MCF 10A (cell line): ENCODE measurements around the gene EIF3CL. TPM values are rescaled to one million over a fixed set of nuclear protein-coding genes. Genes with fewer than 3 reads are reported as not detected.
"Not testable (repeated sequence)": the region's sequence is repeated elsewhere in the genome, so short reads cannot be mapped to it uniquely, and the experiment has no call there.

Experiments used
- BruUV-seq: library from RNA; stranded (reverse); fragments of 400-500 nt; replicated peaks from 2 replicates; lab custom pipeline; 2021; lab: Mats Ljungman, UMichigan
- CTCF ChIA-PET: fragments of 300-600 bp; sonication (Branson Sonifier 250); formaldehyde crosslinking; extraction: SDS; loops from one replicate; lab custom pipeline; 2021; ENCODE audit warnings: antibody characterized with exemption, inconsistent platforms; lab: Yijun Ruan, JAX
- POLR2A ChIA-PET: fragments of 300-600, 350-650 bp; sonication (Branson Sonifier 250); formaldehyde crosslinking; extraction: SDS; loops from one replicate; lab custom pipeline; 2020; ENCODE audit warnings: antibody characterized with exemption, inconsistent platforms; lab: Yijun Ruan, JAX
- DNase-seq: peaks from one replicate; pipeline ENCODE4 v3.0.0-alpha.2; 2018; ENCODE audit not compliant: unreplicated experiment
- H3K27ac Mint-ChIP-seq: one replicate; pipeline ENCODE4 v1.8.0; 2022; ENCODE audit warnings: mild to moderate bottlenecking, low read depth, mixed read lengths; ENCODE audit not compliant: unreplicated experiment
- H3K27me3 Mint-ChIP-seq: one replicate; pipeline ENCODE4 v1.8.0; 2022; ENCODE audit warnings: mixed read lengths; ENCODE audit not compliant: insufficient read depth, unreplicated experiment
- H3K36me3 Mint-ChIP-seq: one replicate; pipeline ENCODE4 v1.8.0; 2022; ENCODE audit warnings: mild to moderate bottlenecking, moderate library complexity, mixed read lengths; ENCODE audit not compliant: insufficient read depth, unreplicated experiment
- H3K4me1 Mint-ChIP-seq: one replicate; pipeline ENCODE4 v1.8.0; 2022; ENCODE audit warnings: mixed read lengths; ENCODE audit not compliant: insufficient read depth, unreplicated experiment
- H3K4me3 Mint-ChIP-seq: one replicate; pipeline ENCODE4 v1.8.0; 2022; ENCODE audit warnings: mild to moderate bottlenecking, moderate library complexity, mixed read lengths; ENCODE audit not compliant: unreplicated experiment
- H3K9me3 Mint-ChIP-seq: one replicate; pipeline ENCODE4 v1.8.0; 2022; ENCODE audit warnings: mixed read lengths; ENCODE audit not compliant: unreplicated experiment
- intact Hi-C: fragments of 100-400 bp; cut with micrococcal nuclease; formaldehyde crosslinking; loops from 2 replicates; pipeline ENCODE4 v1.14.1; 2022
- total RNA-seq: library from RNA; stranded (reverse); gene quantifications from 2 replicates; pipeline ENCODE4 v1.2.3, GENCODE V29; 2022

Gene EIF3CL
- total RNA-seq, 1 experiment from 2014 or later: 165 TPM

DNA sequence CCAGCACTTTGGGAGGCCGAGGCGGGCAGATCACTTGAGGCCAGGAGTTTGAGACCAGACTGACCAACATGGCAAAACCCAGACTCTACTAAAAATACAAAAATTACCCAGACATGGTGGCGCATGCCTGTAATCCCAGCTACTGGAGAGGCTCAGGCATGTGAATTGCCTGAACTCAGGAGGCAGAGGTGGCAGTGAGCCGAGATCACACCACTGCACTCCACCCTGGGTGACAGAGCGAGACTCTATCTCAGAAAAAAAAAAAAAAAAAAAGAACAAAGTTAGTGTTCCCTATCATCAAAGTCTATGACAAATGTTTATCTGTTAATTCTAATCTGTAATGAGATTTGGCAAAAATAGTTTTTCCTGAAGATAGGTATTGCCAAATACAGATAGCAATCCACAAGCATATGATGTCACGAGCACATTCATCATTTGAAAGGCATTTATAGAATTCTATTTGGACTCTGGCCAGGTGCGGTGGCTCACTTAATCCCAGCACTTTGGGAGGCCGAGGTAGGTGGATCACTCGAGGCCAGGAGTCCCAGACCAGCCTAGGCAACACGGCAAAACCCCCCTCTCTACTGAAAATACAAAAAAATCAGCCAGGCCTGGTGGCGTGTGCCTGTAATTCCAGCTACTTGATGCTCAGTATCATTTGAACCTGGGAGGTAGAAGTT, 17.6 kb upstream of the EIF3CL start:
- H3K27me3 Mint-ChIP-seq, intact Hi-C loops, DNase-seq, CTCF ChIA-PET, H3K36me3 Mint-ChIP-seq, H3K27ac Mint-ChIP-seq, H3K9me3 Mint-ChIP-seq, BruUV-seq, H3K4me3 Mint-ChIP-seq, POLR2A ChIA-PET, H3K4me1 Mint-ChIP-seq: not testable (repeated sequence)

DNA sequence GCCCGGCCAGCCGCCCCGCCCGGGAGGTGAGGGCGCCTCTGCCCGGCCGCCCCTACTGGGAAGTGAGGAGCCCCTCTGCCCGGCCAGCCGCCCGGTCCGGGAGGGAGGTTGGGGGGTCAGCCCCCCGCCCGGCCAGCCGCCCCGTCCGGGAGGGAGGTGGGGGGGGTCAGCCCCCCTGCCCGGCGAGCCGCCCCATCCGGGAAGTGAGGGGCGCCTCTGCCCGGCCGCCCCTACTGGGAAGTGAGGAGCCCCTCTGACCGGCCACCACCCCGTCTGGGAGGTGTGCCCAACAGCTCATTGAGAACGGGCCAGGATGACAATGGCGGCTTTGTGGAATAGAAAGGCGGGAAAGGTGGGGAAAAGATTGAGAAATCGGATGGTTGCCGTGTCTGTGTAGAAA, 13.4 kb upstream of the EIF3CL start:
- H3K36me3 Mint-ChIP-seq, H3K9me3 Mint-ChIP-seq, H3K4me1 Mint-ChIP-seq, H3K27me3 Mint-ChIP-seq, DNase-seq, BruUV-seq, H3K4me3 Mint-ChIP-seq, POLR2A ChIA-PET, CTCF ChIA-PET, H3K27ac Mint-ChIP-seq, intact Hi-C loops: not testable (repeated sequence)

DNA sequence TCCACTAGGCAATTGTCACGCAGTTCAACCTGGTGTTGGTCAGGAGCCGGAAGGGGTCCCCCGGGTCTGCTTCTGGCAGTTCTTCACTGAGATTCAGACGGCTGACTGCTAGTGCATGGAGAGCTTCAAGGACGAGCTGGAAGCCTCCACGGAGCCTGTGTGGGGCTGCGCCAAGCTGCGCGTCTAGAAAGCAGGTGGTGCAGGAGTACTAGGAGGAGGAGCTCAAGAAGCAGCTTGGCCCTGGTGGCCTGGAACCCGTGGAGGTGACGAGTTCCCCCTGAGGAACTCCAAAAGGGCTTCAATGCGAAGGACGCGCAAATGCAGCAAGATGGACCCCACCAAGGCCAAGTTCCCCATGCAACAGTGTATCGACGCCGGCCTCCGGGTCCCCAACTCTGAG, 10.9 kb upstream of the EIF3CL start:
- CTCF ChIA-PET, intact Hi-C loops, DNase-seq, POLR2A ChIA-PET, H3K4me1 Mint-ChIP-seq, H3K27me3 Mint-ChIP-seq, H3K27ac Mint-ChIP-seq, H3K4me3 Mint-ChIP-seq, BruUV-seq, H3K9me3 Mint-ChIP-seq, H3K36me3 Mint-ChIP-seq: not testable (repeated sequence)

DNA sequence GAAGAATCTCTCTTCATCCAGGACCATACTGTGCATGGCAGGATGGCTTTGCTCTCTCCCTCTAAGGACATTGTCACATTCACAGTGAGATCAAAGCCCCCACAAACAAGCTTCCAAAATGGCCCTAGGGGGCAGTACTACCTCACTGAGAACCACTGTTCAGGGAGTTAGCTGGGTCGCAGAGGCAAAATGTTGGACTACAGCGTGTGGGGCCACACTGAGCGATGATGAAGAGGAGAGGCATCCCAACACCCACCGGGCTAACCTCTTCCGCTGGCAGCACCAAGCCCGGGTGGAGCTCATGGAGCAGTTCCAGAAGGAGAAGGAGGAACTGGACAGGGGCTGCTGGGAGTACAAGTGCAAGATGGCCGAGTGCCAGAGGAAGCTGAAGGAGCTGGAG, 9.9 kb upstream of the EIF3CL start:
- DNase-seq, H3K4me1 Mint-ChIP-seq, H3K27me3 Mint-ChIP-seq, H3K36me3 Mint-ChIP-seq, CTCF ChIA-PET, intact Hi-C loops, H3K27ac Mint-ChIP-seq, H3K9me3 Mint-ChIP-seq, H3K4me3 Mint-ChIP-seq, POLR2A ChIA-PET, BruUV-seq: not testable (repeated sequence)

DNA sequence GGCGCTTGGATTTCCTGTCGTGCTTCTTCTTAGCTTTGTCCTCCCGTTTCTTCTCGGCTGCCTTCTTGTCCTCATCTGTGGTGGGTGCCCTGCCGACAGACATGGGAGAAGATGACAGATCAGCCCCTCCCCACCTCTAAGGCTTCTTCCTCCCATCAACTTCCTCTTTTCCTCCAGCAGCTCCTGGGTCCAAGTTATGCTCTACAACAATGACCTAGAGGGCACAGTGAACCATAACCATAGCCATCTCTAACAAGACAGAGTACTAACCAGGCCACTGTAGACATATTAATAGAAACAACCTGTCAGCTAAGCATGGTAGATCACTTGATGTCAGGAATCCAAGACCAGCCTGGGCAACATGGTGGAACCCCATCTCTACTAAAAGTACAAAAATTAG, 11.6 kb downstream of the EIF3CL start:
- H3K27me3 Mint-ChIP-seq, BruUV-seq, CTCF ChIA-PET, intact Hi-C loops, H3K4me3 Mint-ChIP-seq, H3K9me3 Mint-ChIP-seq, H3K36me3 Mint-ChIP-seq, POLR2A ChIA-PET, H3K27ac Mint-ChIP-seq, H3K4me1 Mint-ChIP-seq, DNase-seq: not testable (repeated sequence)

DNA sequence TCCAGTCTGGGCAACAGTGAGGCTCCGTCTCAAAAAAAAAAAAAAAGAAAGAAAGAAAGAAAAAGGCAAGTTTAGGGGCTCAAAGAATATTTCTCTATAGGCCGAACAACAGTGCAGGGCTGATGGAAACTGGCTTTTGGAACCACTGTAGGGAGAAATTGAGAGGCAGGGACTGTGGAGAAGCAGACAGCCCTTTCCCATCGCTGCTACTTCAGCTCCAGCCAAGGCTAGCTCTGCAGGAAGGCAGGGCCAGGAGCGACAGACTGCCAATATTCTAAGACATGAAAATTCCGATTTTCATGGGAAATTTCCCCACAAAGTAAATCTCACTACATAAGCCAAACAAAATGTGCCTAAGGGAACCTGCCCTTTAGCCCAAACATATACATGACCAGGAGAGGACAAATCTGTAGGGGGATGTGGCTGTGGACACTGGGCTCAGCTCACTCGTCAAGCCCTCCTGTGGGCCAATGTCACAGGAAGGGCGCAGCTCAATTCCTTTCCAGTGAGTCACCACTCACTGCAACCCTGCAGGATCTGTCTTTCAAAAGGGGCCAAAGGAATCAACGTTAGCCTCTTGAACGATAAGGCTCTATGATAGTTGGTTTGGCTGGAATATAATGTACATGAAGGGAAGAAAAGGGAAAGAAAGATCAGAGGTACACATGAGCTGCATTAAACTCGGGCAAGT, 21.3 kb downstream of the EIF3CL start:
- DNase-seq, BruUV-seq, H3K9me3 Mint-ChIP-seq, H3K4me1 Mint-ChIP-seq, H3K27ac Mint-ChIP-seq, H3K27me3 Mint-ChIP-seq, intact Hi-C loops, CTCF ChIA-PET, H3K36me3 Mint-ChIP-seq, H3K4me3 Mint-ChIP-seq, POLR2A ChIA-PET: not testable (repeated sequence)

DNA sequence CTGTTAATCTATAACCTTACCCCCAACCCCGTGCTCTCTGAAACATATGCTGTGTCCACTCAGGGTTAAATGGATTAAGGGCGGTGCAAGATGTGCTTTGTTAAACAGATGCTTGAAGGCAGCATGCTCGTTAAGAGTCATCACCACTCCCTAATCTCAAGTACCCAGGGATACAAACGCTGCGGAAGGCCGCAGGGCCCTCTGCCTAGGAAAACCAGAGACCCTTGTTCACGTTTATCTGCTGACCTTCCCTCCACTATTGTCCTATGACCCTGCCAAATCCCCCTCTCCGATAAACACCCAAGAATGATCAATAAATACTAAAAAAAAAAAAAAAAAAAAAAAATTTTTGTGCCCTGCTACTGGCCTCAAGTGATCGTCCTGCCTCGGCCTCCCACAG, 25.8 kb downstream of the EIF3CL start:
- CTCF ChIA-PET, H3K27me3 Mint-ChIP-seq, H3K9me3 Mint-ChIP-seq, POLR2A ChIA-PET, H3K4me1 Mint-ChIP-seq, BruUV-seq, intact Hi-C loops, H3K4me3 Mint-ChIP-seq, H3K36me3 Mint-ChIP-seq, DNase-seq, H3K27ac Mint-ChIP-seq: not testable (repeated sequence)

DNA sequence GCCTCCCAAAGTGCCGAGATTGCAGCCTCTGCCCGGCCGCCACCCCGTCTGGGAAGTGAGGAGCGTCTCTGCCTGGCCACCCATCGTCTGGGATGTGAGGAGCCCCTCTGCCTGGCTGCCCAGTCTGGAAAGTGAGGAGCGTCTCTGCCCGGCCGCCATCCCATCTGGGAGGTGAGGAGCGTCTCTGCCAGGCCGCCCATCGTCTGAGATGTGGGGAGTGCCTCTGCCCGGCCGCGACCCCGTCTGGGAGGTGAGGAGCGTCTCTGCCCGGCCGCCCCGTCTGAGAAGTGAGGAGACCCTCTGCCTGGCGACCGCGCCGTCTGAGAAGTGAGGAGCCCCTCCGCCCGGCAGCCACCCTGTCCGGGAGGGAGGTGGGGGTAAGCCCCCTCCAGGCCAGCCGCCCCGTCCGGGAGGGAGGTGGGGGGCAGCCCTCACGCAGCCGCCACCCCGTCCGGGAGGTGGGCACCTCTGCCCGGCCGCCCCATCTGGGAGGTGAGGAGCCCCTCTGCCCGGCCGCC, 26.5 kb downstream of the EIF3CL start:
- H3K27me3 Mint-ChIP-seq, H3K4me1 Mint-ChIP-seq, intact Hi-C loops, BruUV-seq, DNase-seq, H3K4me3 Mint-ChIP-seq, H3K27ac Mint-ChIP-seq, CTCF ChIA-PET, H3K9me3 Mint-ChIP-seq, POLR2A ChIA-PET, H3K36me3 Mint-ChIP-seq: not testable (repeated sequence)

DNA sequence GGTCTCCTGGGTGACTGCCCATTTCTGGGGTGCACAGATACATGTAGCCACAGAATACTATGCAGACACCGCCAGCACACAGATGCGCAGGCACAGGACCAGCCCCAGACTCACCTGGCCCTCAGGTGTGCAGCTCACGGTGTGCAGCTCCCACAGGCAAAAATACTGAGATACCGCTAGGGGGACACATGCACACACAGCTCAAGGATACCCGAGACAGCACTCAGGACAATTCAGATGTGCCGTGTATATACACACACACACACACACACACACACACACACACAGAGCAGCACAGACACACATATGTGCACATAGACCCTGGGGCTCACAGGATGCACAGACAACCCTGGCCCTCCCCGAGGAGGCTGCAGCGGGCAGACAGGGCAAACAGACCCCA, 28.5 kb downstream of the EIF3CL start:
- BruUV-seq: not testable (repeated sequence)

More for the DNA sequence above, 28.5 kb downstream of the EIF3CL start:
- CTCF ChIA-PET, intact Hi-C loops, H3K4me3 Mint-ChIP-seq, H3K27me3 Mint-ChIP-seq, H3K27ac Mint-ChIP-seq, H3K4me1 Mint-ChIP-seq, H3K36me3 Mint-ChIP-seq, POLR2A ChIA-PET, H3K9me3 Mint-ChIP-seq, DNase-seq: not testable (repeated sequence)
